GM19455 (cell line): Measurements from ENCODE around the gene ZNF212.

Source experiments
- ATAC-seq: cut with Tn5 transposase; IDR thresholded peaks from one replicate; pipeline ENCODE4 v1.9.1; 2021; ENCODE audit not compliant: unreplicated experiment

The ZNF212 gene

GRCh38 chr7:149239345-149240143 lies at the start of gene ZNF212:
Gene ZNF212 (plus strand): TSS chr7:149239651. CDS start chr7:149239779, 128 bp downstream.
- ATAC-seq, result peak; percentile 98

GRCh38 chr7:149191851-149192250 lies 47.6 kb upstream of the ZNF212 start:
- no peak for ATAC-seq

GRCh38 chr7:149194799-149195179 lies 44.7 kb upstream of the ZNF212 start:
- no peak for ATAC-seq

GRCh38 chr7:149195180-149196150 lies 44.0 kb upstream of the ZNF212 start, which contains the start of gene ZNF282:
Gene ZNF282 (plus strand): TSS chr7:149195546. CDS start chr7:149195590, 44 bp downstream.
- peak; percentile 91 for ATAC-seq

GRCh38 chr7:149196151-149196704 lies 43.2 kb upstream of the ZNF212 start:
- peak; percentile 20 for ATAC-seq

GRCh38 chr7:149196705-149197171 lies 42.7 kb upstream of the ZNF212 start:
- peak; percentile 6 for ATAC-seq

GRCh38 chr7:149197675-149198074 lies 41.8 kb upstream of the ZNF212 start:
- no peak for ATAC-seq

GRCh38 chr7:149198161-149198816 lies 41.2 kb upstream of the ZNF212 start:
- no peak for ATAC-seq

GRCh38 chr7:149199234-149199995 lies 40.0 kb upstream of the ZNF212 start:
- ATAC-seq, result no peak

- ATAC-seq, result no peak
Observed at GRCh38 chr7:149202831-149203231, 36.6 kb upstream of the ZNF212 start.

- no peak for ATAC-seq
Observed at GRCh38 chr7:149205690-149206381, 33.6 kb upstream of the ZNF212 start.

- no peak for ATAC-seq
Observed at GRCh38 chr7:149207324-149208035, 32.0 kb upstream of the ZNF212 start.

GRCh38 chr7:149209518-149210269 lies 29.8 kb upstream of the ZNF212 start:
- ATAC-seq, result peak; percentile 63

- ATAC-seq, result no peak
Observed at GRCh38 chr7:149210551-149210950, 28.9 kb upstream of the ZNF212 start.

- ATAC-seq, result no peak
Observed at GRCh38 chr7:149214020-149214720, 25.3 kb upstream of the ZNF212 start.

GRCh38 chr7:149216402-149216801 lies 23.0 kb upstream of the ZNF212 start:
- no peak for ATAC-seq

- no peak for ATAC-seq
Observed at GRCh38 chr7:149217570-149217969, 21.9 kb upstream of the ZNF212 start.
